DOHH2 (cell line): ENCODE results near the gene ATP9B.

Experiments
- EZH2phosphoT487 ChIP-seq: fragments of 200-600 bp; sonication (generic); IDR thresholded peaks from 2 replicates; pipeline ENCODE4 v1.6.1; 2017; ENCODE audit warnings: borderline replicate concordance, mild to moderate bottlenecking, antibody characterized with exemption, low read length, moderate library complexity, mixed read lengths
- TF ChIP-seq, protein P1 (sequence below): fragments of 200-600 bp; sonication (generic); IDR thresholded peaks from one replicate; pipeline ENCODE4 v1.5.1; 2014; ENCODE audit warnings: antibody characterized with exemption, mild to moderate bottlenecking, low read depth, low read length; ENCODE audit not compliant: poor library complexity, severe bottlenecking

DNA sequence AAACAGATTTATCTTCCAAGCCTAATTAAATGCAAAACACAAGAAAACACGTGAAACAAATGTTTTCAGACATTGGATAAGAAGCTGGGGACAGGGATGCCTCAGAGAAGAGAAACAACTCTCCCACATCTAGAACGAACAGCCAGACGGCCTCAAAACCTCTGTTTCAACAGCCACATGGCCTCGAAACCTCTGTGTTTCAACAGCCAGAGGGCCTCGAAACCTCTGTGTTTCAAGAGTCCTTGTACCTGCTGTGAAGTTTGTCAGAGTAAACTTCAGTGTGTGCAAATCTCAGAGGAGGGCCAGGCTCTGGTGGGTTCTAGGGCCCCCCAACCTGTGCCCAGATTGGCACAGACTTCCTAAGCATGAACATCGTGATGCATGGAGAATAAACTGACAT, 283.2 kb downstream of the ATP9B start:
- TF ChIP-seq, protein P1, sequence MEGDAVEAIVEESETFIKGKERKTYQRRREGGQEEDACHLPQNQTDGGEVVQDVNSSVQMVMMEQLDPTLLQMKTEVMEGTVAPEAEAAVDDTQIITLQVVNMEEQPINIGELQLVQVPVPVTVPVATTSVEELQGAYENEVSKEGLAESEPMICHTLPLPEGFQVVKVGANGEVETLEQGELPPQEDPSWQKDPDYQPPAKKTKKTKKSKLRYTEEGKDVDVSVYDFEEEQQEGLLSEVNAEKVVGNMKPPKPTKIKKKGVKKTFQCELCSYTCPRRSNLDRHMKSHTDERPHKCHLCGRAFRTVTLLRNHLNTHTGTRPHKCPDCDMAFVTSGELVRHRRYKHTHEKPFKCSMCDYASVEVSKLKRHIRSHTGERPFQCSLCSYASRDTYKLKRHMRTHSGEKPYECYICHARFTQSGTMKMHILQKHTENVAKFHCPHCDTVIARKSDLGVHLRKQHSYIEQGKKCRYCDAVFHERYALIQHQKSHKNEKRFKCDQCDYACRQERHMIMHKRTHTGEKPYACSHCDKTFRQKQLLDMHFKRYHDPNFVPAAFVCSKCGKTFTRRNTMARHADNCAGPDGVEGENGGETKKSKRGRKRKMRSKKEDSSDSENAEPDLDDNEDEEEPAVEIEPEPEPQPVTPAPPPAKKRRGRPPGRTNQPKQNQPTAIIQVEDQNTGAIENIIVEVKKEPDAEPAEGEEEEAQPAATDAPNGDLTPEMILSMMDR: no peak
- TF ChIP-seq EZH2phosphoT487: no peak
